ENCODE measurements around the gene CREB1. TPM values are rescaled to one million over a fixed set of nuclear protein-coding genes. Genes with fewer than 3 reads are reported as not detected.
A peak's percentile ranks its signal among the peaks of the same experiment; 100 is the strongest.

The CREB1 gene
- total and polyA plus RNA-seq, 9 donors = 16.6 to 41.4 (median 30.9) TPM

DNA sequence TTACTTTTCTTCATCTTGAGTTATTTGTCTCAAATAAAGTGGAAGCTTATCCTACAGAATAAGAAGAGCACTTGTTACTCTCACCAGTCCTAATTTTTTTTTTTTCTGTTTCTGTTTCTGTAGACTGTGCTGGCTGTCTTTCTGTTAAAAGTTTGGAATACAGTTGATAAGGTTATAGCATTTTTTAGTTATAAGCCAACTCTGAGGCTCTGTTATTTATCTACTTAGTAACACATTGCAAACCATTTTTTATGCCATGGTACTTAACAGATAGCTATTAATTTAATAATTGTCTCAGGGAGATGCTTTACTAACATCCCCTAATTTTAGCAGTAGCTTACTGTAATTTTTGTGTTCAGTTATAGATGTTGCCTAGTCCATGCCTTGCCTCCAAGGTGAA lies 37.9 kb downstream of the CREB1 start:
- no peaks in the 10 kb centered on the region for H3K9me3 ChIP-seq (replicated peaks; ENCODE audit: control insufficient read depth, low read depth, low read length)
- H3K27ac ChIP-seq (ENCODE audit: low read length) = no peak overlapping the region
- H3K27me3 ChIP-seq (ENCODE audit: control insufficient read depth, insufficient read depth, low read length) = no peaks in the 10 kb centered on the region
- no peak for DNase-seq
- no peak overlapping the region for H3K4me3 ChIP-seq (ENCODE audit: low read length)
- no peaks in the 10 kb centered on the region for H3K4me1 ChIP-seq (ENCODE audit: control insufficient read depth, insufficient read depth, low read length)
- peaks cover 14% of the 10 kb centered on the region for H3K36me3 ChIP-seq (ENCODE audit: control insufficient read depth, insufficient read depth, low read length)

DNA sequence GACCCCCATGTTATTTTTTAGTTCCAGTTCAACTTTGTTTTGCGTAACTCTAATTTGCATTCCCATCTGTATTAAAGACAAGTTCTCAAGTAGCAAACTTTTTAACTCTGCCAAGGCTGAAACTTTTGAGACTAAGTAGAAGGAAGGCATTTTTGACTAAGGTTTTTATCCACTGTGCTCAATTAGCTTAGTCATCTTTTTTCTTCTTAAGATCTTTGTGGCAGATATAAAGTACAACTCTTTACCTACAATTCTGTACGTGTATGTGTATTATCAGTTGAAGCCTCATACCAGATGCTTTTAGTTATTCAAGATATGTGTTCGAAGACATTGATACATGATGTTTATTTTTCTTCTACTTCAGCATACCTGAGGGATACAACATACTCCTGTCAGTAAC lies 41.6 kb downstream of the CREB1 start:
- Histone ChIP-seq H3K27me3 (ENCODE audit: control insufficient read depth, insufficient read depth, low read length) (no peaks in the 10 kb centered on the region), H3K36me3 (ENCODE audit: control insufficient read depth, insufficient read depth, low read length) (peaks cover 14% of the 10 kb centered on the region), H3K9me3 (replicated peaks; ENCODE audit: control insufficient read depth, low read depth, low read length) (no peaks in the 10 kb centered on the region), H3K4me1 (ENCODE audit: control insufficient read depth, insufficient read depth, low read length) (no peaks in the 10 kb centered on the region), H3K4me3 (ENCODE audit: low read length) (no peak overlapping the region), H3K27ac (ENCODE audit: low read length) (no peak overlapping the region)
- DNase-seq = no peak
- WGBS (ENCODE audit: insufficient coverage) = no CpG with 5 or more reads among the region's 3 CpGs

DNA sequence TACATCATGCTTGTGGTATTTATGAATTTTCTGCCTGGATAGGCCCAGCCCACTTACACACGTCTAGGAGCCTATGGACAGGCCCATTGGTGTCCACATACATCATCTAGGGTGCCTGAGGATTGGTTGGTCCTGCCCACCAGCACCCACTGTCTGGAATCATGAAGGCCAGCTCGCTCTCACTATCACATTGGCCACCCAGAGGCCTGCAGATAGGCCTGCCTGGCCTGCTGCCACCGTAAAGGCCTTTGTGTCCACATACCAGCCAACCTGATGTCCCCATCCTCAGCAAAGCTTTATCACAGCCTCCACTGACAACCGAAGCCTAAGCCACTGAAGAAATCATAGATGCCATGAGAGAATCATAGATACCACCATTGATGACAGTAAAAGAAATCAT lies 55.2 kb downstream of the CREB1 start:
- 85% methylated on average over 3 of the region's 4 CpGs for WGBS (ENCODE audit: insufficient coverage)
- Histone ChIP-seq H3K4me3 (ENCODE audit: low read length) (no peak overlapping the region), H3K36me3 (ENCODE audit: control insufficient read depth, insufficient read depth, low read length) (peaks cover 20% of the 10 kb centered on the region), H3K4me1 (ENCODE audit: control insufficient read depth, insufficient read depth, low read length) (no peaks in the 10 kb centered on the region), H3K27ac (ENCODE audit: low read length) (no peak overlapping the region), H3K27me3 (ENCODE audit: control insufficient read depth, insufficient read depth, low read length) (no peaks in the 10 kb centered on the region), H3K9me3 (replicated peaks; ENCODE audit: control insufficient read depth, low read depth, low read length) (no peaks in the 10 kb centered on the region)
- DNase-seq = no peak

DNA sequence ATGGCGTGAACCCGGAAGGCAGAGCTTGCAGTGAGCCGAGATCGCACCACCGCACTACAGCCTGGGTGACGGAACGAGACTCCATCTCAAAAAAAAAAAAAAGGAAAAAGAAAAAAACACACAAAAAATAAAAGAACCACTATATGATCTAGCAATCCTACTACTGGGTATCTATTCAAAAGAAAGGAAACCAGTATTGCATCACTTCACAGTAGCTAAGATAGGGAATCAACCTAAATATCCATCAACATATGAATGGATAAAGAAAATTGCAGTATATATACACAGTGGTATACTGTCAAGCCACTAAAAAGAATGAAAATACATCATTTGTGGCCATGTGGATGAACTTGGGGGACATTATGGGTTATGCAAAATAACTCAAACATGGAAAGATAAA lies 57.5 kb downstream of the CREB1 start:
- DNase-seq = no peak
- H3K9me3 ChIP-seq (replicated peaks; ENCODE audit: control insufficient read depth, low read depth, low read length) = peaks cover 8% of the 10 kb centered on the region
- H3K4me3 ChIP-seq (ENCODE audit: low read length) = no peak overlapping the region
- WGBS (ENCODE audit: insufficient coverage) = no CpG with 5 or more reads among the region's 7 CpGs
- H3K36me3 ChIP-seq (ENCODE audit: control insufficient read depth, insufficient read depth, low read length) = peaks cover 13% of the 10 kb centered on the region
- H3K27ac ChIP-seq (ENCODE audit: low read length) = no peak overlapping the region
- H3K27me3 ChIP-seq (ENCODE audit: control insufficient read depth, insufficient read depth, low read length) = no peaks in the 10 kb centered on the region
- H3K4me1 ChIP-seq (ENCODE audit: control insufficient read depth, insufficient read depth, low read length) = no peaks in the 10 kb centered on the region

DNA sequence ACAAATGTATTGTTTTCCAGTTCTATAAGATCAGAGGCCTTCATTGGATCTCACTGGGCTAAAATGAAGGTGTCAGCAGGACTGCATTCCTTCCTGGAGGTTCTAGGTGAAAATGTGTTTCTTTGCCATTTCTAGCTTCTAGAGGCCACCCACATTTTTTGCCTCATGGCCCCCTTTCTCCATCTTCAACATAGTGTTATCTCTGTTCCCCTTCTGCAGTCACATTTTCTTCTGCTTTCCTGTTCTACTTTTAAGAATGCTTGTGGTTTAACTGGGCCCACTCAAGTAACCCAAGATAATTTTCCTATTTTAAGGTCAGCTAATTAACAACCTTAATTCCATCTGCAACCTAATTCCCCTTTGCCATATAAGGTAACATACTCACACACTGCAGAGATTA lies 59.4 kb downstream of the CREB1 start:
- H3K27ac ChIP-seq (ENCODE audit: low read length) = no peak overlapping the region
- H3K9me3 ChIP-seq (replicated peaks; ENCODE audit: control insufficient read depth, low read depth, low read length) = peaks cover 9% of the 10 kb centered on the region
- H3K36me3 ChIP-seq (ENCODE audit: control insufficient read depth, insufficient read depth, low read length) = peaks cover 22% of the 10 kb centered on the region
- no peaks in the 10 kb centered on the region for H3K4me1 ChIP-seq (ENCODE audit: control insufficient read depth, insufficient read depth, low read length)
- H3K27me3 ChIP-seq (ENCODE audit: control insufficient read depth, insufficient read depth, low read length) = no peaks in the 10 kb centered on the region
- no peak for DNase-seq
- no peak overlapping the region for H3K4me3 ChIP-seq (ENCODE audit: low read length)

DNA sequence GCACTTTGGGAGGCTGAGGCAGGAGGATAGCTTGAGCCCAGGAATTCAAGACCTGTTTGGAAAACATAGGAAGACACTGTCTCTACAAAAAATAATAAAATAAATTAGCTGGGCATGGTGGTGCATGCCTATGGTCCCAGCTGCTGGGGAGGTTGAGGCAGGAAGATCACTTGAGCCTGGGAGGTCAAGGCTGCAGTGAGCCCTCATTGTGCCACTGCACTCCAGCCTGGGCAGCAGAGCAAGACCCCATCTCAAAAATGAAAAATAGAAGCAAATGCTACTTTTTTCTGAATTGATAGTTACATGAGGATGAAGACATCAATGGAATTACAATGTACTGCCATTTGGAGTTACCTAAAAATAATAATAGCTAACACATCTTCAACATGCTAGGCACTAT lies 63.5 kb downstream of the CREB1 start:
- Histone ChIP-seq H3K27ac (ENCODE audit: low read length) (no peak overlapping the region), H3K4me3 (ENCODE audit: low read length) (no peak overlapping the region), H3K27me3 (ENCODE audit: control insufficient read depth, insufficient read depth, low read length) (no peaks in the 10 kb centered on the region), H3K36me3 (ENCODE audit: control insufficient read depth, insufficient read depth, low read length) (peaks cover 20% of the 10 kb centered on the region), H3K4me1 (ENCODE audit: control insufficient read depth, insufficient read depth, low read length) (no peaks in the 10 kb centered on the region), H3K9me3 (replicated peaks; ENCODE audit: control insufficient read depth, low read depth, low read length) (peaks cover 9% of the 10 kb centered on the region)
- no peak for DNase-seq

DNA sequence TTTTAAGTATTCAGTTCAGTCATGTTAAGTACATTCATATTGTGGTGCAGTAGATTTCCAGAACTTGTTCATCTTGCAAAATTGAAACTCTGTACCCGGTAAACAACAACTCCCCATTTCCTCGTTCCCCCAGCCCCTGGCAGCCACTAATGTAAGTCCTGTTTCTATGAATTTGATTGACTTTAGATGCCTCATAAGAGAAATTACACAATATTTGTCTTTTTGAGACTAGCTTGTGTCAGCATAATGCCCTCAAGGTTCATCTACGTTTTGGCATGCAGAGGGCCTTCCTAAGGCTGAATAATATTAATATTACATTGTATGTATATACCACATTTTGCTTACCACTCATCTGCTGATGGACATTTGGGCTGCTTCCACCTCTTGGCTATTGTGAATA lies 64.5 kb downstream of the CREB1 start:
- Histone ChIP-seq H3K4me3 (ENCODE audit: low read length) (no peak overlapping the region), H3K36me3 (ENCODE audit: control insufficient read depth, insufficient read depth, low read length) (peaks cover 15% of the 10 kb centered on the region), H3K27ac (ENCODE audit: low read length) (no peak overlapping the region), H3K9me3 (replicated peaks; ENCODE audit: control insufficient read depth, low read depth, low read length) (peaks cover 9% of the 10 kb centered on the region), H3K4me1 (ENCODE audit: control insufficient read depth, insufficient read depth, low read length) (no peaks in the 10 kb centered on the region), H3K27me3 (ENCODE audit: control insufficient read depth, insufficient read depth, low read length) (no peaks in the 10 kb centered on the region)
- WGBS (ENCODE audit: insufficient coverage) = no CpG with 5 or more reads among the region's 3 CpGs
- no peak for DNase-seq

DNA sequence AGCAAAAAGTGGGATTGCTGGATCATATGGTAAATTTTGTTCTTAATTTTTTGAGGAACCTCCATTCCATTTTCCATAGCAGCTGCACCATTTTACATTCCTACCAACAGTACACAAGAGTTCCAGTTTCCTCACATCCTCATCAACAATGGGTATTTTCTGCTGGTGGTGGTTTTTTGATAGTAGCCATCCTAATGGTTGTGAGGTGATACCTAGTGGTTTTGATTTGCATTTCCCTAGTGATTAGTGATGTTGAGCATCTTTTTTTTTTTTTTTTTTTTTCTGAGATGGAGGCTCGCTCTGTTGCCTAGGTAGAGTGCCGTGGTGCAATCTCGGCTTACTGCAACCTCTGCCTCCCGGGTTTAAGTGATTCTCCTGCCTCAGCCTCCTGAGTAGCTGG lies 65.0 kb downstream of the CREB1 start:
- Histone ChIP-seq H3K27me3 (ENCODE audit: control insufficient read depth, insufficient read depth, low read length) (no peaks in the 10 kb centered on the region), H3K4me1 (ENCODE audit: control insufficient read depth, insufficient read depth, low read length) (no peaks in the 10 kb centered on the region), H3K27ac (ENCODE audit: low read length) (no peak overlapping the region), H3K4me3 (ENCODE audit: low read length) (no peak overlapping the region), H3K36me3 (ENCODE audit: control insufficient read depth, insufficient read depth, low read length) (peaks cover 15% of the 10 kb centered on the region), H3K9me3 (replicated peaks; ENCODE audit: control insufficient read depth, low read depth, low read length) (peaks cover 9% of the 10 kb centered on the region)
- DNase-seq = no peak
- WGBS (ENCODE audit: insufficient coverage) = no CpG with 5 or more reads among the region's 4 CpGs

DNA sequence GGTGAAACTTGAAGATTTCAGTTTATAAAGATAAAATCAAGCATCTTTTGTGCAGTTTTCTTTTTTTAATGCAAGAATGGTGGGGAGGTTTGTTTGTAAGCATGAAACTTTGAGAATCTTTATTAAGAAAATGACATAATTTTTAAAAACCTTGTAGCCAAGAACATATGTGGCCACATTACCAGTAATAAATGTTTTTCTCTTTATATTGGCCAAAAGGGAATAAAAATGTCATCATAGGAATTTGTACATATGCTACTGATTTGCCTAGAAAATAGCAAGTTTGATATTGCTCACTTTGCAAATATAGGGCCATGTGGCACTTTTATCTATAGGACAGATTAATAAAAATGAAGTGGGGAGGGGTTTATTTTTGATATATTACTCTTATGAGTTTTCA lies 69.9 kb downstream of the CREB1 start:
- DNase-seq = peak; percentile 15
- Histone ChIP-seq H3K27ac (ENCODE audit: low read length) (no peak overlapping the region), H3K36me3 (ENCODE audit: control insufficient read depth, insufficient read depth, low read length) (peaks cover 5% of the 10 kb centered on the region), H3K4me3 (ENCODE audit: low read length) (no peak overlapping the region), H3K27me3 (ENCODE audit: control insufficient read depth, insufficient read depth, low read length) (no peaks in the 10 kb centered on the region), H3K4me1 (ENCODE audit: control insufficient read depth, insufficient read depth, low read length) (no peaks in the 10 kb centered on the region), H3K9me3 (replicated peaks; ENCODE audit: control insufficient read depth, low read depth, low read length) (no peaks in the 10 kb centered on the region)

DNA sequence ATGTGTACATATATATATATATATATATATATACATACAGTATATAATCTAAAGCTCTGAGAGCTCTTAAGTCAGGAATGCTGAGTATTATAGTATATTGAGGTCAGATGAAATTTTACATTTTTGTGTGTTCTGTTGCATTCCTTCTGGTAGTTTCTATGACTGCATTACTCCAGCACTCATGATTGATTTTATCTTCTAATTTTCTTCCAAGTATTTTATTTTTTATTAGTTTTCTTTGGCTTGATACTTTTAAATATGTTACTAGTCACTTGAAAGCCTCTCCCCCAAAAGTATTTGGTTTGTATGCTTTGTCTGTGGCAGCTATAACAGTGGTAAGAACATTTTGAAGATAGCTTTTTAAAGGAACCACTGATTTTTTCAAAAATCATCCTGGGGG lies 70.5 kb downstream of the CREB1 start:
- Histone ChIP-seq H3K4me3 (ENCODE audit: low read length) (no peak overlapping the region), H3K27me3 (ENCODE audit: control insufficient read depth, insufficient read depth, low read length) (no peaks in the 10 kb centered on the region), H3K9me3 (replicated peaks; ENCODE audit: control insufficient read depth, low read depth, low read length) (no peaks in the 10 kb centered on the region), H3K4me1 (ENCODE audit: control insufficient read depth, insufficient read depth, low read length) (no peaks in the 10 kb centered on the region), H3K36me3 (ENCODE audit: control insufficient read depth, insufficient read depth, low read length) (peaks cover 5% of the 10 kb centered on the region), H3K27ac (ENCODE audit: low read length) (no peak overlapping the region)
- no peak for DNase-seq

DNA sequence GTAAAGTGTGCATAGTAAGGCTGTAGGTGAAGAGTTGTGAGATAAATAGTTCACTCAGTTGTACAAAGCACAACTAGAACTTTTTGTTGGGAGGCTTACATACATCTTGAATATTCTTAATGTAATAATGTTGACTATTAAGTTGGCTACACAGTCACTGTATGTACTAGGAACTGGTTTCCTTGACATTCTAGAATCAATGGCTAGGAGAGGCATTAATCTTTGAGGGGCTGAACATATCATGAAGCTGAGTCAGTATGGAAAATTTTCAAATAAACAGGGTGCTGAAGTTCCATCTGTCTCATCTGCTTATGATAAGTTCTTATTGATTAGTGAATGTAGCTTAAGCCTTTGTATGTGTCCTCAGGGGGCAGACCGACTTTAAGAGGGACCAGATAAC lies 72.0 kb downstream of the CREB1 start:
- Histone ChIP-seq H3K9me3 (replicated peaks; ENCODE audit: control insufficient read depth, low read depth, low read length) (no peaks in the 10 kb centered on the region), H3K4me1 (ENCODE audit: control insufficient read depth, insufficient read depth, low read length) (no peaks in the 10 kb centered on the region), H3K27me3 (ENCODE audit: control insufficient read depth, insufficient read depth, low read length) (no peaks in the 10 kb centered on the region), H3K27ac (ENCODE audit: low read length) (no peak overlapping the region), H3K36me3 (ENCODE audit: control insufficient read depth, insufficient read depth, low read length) (no peaks in the 10 kb centered on the region), H3K4me3 (ENCODE audit: low read length) (no peak overlapping the region)
- WGBS (ENCODE audit: insufficient coverage) = no CpG with 5 or more reads among the region's 1 CpG
- DNase-seq = no peak

Data from muscle of leg (tissue), 11 donors.